HS-27A (cell line): ENCODE data around the gene TMEM11.

Experiments
- DNase-seq: peaks from one replicate; pipeline ENCODE4 v3.0.0-alpha.2; 2012; ENCODE audit warnings: low read depth, missing footprints

The TMEM11 gene

DNA sequence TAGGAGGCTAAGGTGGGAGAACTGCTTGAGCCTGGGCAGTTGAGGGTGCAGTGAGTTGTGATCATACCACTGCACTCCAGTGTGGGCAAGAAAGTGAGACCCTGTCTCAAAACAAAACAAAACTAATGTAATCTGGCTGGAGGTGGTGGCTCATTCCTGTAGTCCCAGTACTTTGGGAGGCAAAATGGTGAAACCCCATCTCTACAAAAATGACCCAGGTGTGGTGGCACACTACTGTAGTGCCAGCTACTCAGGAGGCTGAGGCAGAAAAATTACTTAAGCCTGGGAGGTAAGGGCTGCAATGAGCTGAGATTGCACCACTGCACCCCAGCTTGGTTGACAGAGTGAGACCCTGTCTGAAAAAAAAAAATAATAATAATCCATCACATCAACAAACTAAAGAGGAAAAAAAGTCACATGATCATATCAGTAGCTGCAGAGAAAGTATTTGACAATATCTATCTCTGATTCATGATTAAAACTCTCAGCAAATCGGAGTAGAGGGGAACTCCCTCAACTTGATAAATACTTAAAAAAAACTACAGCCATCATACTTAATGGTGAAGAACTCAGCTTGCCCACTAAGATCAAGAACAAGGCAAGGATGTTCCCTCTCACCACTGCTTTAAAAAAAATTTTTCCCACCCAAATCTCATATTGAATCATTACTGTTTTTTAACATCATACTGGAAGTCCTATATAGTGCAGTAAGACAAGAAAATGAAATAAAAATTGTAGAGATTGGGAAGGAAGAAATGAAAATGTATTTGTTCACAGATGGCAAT is 56.2 kb downstream of the TMEM11 start:
- no peak for DNase-seq

DNA sequence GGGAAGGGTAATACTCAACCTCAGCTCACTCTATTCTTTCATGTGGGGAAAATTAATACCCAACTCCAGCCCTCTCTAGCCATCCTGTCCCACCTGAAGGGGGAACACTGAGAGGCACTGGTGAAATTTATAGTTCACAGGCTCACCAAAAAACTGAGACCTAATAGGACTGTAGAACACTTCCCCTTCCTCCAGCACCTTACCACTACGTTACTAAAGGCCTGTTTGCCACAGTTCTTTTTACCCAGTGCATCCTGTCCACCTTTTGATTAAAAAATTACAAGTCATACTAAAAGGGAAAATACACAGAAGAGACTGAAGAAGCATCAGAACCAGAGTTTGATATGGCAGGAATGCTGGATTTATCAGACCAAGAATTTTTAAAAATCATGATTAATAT is 61.2 kb downstream of the TMEM11 start:
- no peak for DNase-seq

DNA sequence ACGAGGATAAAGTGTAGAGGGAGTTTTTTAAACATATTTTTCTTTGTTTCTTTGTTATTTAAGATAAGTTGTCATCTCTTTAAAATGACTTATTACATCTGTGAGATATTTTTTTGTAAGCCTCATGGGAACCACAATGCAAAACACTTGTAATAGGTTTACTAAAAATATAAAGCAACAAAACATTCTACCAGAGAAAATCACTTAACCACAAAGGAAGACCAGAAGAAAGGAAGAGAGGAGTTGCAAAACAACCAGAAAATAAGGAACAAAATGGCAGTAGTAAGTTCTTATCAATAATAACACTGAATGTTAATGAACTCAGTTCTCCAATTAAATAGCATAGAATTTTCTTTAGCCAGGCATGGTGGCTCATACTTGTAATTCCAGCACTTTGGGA is 64.3 kb downstream of the TMEM11 start:
- no peak for DNase-seq
